HG03097 (cell line): ENCODE data around the gene TBC1D3.
"Not testable (repeated sequence)": the region's sequence is repeated elsewhere in the genome, so short reads cannot be mapped to it uniquely, and the experiment has no call there.

ENCODE experiments used
- ATAC-seq: cut with Tn5 transposase; IDR thresholded peaks from one replicate; pipeline ENCODE4 v1.9.1; 2021; ENCODE audit not compliant: unreplicated experiment, low FRiP score

TBC1D3 gene

DNA sequence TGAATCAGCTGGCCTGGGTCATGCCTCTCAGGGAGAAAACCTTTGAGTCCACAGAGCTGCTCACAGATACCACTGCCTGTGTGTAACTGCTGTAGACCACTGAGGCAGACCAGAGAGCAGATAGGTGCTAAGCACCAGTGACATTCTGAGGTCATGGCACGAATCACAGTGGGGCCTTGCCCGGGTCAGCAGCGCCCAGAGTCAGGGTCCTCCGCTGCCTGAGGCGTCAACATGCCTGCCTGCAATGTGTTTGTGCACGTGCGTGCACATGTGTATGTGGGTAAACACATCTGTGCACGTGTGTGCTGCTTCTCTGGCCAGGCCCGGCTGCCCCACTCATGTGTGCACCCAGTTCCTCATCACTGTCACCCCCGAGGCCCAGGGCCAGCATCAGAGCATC, at the start of gene TBC1D3:
TSS of gene TBC1D3 (minus strand) at position 101 of the 400 bp plus-strand sequence. CDS start 1,526 bp downstream, outside the sequence.
- not testable (repeated sequence) for ATAC-seq

DNA sequence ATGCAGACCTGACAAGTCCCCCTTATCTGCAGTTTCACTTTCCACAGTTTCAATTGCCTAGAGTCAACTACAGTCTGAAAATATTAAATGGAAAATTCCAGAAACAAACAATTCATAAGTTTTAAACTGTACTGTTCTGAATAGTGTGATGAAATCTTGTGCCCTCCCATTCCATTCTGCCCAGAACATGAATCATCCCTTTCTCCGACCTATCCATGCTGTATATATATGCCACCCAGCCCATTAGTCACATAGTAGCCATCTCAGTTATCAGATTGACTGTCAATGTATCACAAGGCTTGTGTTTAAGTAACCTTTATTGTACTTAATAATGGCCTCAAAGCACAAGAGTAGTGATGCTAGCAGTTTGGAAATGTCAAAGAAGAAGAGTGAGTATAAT, 40.4 kb upstream of the TBC1D3 start:
- not testable (repeated sequence) for ATAC-seq

DNA sequence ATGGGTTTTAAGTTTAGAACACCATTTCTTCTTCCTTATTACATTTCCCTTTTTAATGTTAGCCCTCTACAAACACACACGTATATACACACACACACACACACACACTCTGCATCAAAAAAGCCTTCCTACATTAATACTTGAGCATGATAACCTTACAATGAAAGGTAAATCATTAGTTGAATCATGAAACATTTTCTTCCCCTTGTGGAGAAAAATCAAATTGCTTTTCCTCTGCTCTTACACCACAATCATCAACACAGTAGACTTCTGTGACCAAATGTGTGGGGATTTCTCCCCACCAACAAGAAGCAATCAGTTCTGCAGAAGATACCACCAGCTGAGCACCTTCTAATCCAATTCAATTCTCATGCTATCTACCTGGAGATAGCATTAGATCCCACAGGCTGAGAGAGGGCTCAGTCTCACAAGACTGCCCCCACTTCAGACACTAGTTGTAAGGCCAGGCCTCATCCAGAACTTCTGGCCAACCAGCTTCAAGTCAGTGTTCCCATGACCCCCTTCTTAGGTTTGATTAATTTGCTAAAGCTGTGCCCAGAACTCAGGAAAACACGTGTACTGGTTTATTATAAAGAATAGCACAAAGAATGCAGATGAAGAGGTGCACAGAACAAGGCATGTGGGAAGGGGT, 33.6 kb upstream of the TBC1D3 start:
- ATAC-seq: not testable (repeated sequence)

DNA sequence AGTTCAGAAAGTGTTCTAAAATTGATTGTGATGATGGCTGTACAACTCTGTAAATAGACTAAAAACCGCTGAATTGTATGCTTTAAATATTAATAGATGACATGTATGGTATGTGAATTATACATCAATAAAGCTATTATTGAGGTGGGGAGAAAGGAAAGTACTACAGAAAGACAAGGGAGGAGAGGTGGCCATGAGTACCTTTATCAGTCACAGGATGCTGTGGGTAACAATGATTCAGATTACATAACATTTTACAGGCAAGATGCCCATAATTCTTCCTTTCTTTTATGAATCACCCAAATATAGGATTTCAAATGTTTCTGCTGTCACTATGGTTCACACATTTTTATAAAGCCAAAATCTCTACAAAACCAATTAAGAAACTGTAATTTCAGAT, 28.5 kb upstream of the TBC1D3 start:
- not testable (repeated sequence) for ATAC-seq

DNA sequence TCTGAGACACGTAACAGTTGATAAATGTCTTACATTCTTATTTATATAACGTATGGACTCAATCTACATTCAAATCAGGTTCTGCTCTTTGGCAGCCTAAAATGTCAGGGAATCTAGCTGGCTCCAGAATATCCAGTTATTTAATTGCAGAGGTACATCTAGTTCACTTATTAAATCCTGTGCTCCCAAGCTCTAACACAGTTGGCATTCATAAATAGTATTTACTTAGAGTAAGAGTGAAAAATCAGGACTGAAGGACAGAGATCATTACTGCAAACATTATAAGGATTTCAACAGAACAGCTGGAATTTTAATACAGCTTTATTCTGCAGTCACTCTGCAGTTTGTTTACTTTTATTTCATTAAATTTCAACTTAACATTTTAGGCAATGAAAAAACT, 7.9 kb upstream of the TBC1D3 start:
- ATAC-seq: not testable (repeated sequence)

DNA sequence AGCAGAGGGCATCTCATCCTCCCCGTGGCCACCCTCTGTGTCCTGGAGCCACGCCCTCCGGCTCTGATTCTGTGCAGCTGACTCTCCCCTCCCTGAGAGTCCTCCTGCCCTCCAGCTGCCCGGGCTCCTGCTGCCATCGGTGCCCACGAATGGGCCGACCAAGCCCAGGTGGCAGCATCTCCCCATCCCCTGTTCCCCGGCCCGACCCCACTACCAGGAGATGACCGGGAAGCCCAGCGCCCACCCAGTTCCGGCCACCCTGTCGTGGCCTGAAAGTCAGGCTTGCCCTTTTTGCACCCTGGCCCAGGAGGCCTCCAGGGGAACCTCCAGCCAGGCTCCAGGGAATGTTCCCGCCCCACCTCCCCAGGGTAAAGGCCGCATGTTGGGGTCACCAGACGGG, 57.5 kb downstream of the TBC1D3 start:
- not testable (repeated sequence) for ATAC-seq
